ENCODE results near the gene ITGAX. TPM values are rescaled to one million over a fixed set of nuclear protein-coding genes. Genes with fewer than 3 reads are reported as not detected.
A peak's percentile ranks its signal among the peaks of the same experiment; 100 is the strongest.

ITGAX gene
- total RNA-seq, 1 donor, result 0.36 TPM

GRCh38 chr16:31382485-31383161 lies 27.6 kb downstream of the ITGAX start:
- H2AFZ ChIP-seq (ENCODE audit: low read length), result no peak overlapping the region
- no peak overlapping the region for H3K4me3 ChIP-seq (ENCODE audit: insufficient read depth, low read length)
- TF ChIP-seq CTCF (IDR thresholded peaks at IDR 0.05; ENCODE audit: extremely low read depth, low read depth, low read length), result peak; percentile 70
- no peak overlapping the region for H3K4me2 ChIP-seq (ENCODE audit: insufficient read depth, low read length)
- no peaks in the 10 kb centered on the region for H3K9me3 ChIP-seq (ENCODE audit: low read depth, low read length)
- peak; percentile 96 for DNase-seq (ENCODE audit: insufficient read length, low spot score, missing footprints)
- peaks cover 9% of the 10 kb centered on the region for H3K27me3 ChIP-seq (ENCODE audit: insufficient read depth, low read length)
- H3K79me2 ChIP-seq (ENCODE audit: insufficient read depth, low read length), result no peaks in the 10 kb centered on the region
- peaks cover 9% of the 10 kb centered on the region for H3K4me1 ChIP-seq (ENCODE audit: insufficient read depth, low read length)
- H3K27ac ChIP-seq (ENCODE audit: low read depth, low read length), result no peak overlapping the region
- H3K36me3 ChIP-seq (ENCODE audit: insufficient read depth, low read length), result no peaks in the 10 kb centered on the region
- no peaks in the 10 kb centered on the region for H4K20me1 ChIP-seq (ENCODE audit: insufficient read depth, low read length)

GRCh38 chr16:31385680-31386079 lies 30.7 kb downstream of the ITGAX start:
- H3K27ac ChIP-seq (ENCODE audit: low read depth, low read length), result no peak overlapping the region
- H4K20me1 ChIP-seq (ENCODE audit: insufficient read depth, low read length), result no peaks in the 10 kb centered on the region
- TF ChIP-seq CTCF (IDR thresholded peaks at IDR 0.05; ENCODE audit: extremely low read depth, low read depth, low read length), result no peak
- DNase-seq (ENCODE audit: insufficient read length, low spot score, missing footprints), result no peak
- H3K36me3 ChIP-seq (ENCODE audit: insufficient read depth, low read length), result no peaks in the 10 kb centered on the region
- peaks cover 9% of the 10 kb centered on the region for H3K27me3 ChIP-seq (ENCODE audit: insufficient read depth, low read length)
- H2AFZ ChIP-seq (ENCODE audit: low read length), result no peak overlapping the region
- no peaks in the 10 kb centered on the region for H3K9me3 ChIP-seq (ENCODE audit: low read depth, low read length)
- no peak overlapping the region for H3K4me2 ChIP-seq (ENCODE audit: insufficient read depth, low read length)
- no peaks in the 10 kb centered on the region for H3K79me2 ChIP-seq (ENCODE audit: insufficient read depth, low read length)
- H3K4me1 ChIP-seq (ENCODE audit: insufficient read depth, low read length), result peaks cover 9% of the 10 kb centered on the region
- no peak overlapping the region for H3K4me3 ChIP-seq (ENCODE audit: insufficient read depth, low read length)

- peak overlapping the region; percentile 9 for H3K4me2 ChIP-seq (ENCODE audit: insufficient read depth, low read length)
- H3K4me3 ChIP-seq (ENCODE audit: insufficient read depth, low read length), result no peak overlapping the region
- no peaks in the 10 kb centered on the region for H3K79me2 ChIP-seq (ENCODE audit: insufficient read depth, low read length)
- peaks cover 9% of the 10 kb centered on the region for H3K4me1 ChIP-seq (ENCODE audit: insufficient read depth, low read length)
- no peaks in the 10 kb centered on the region for H4K20me1 ChIP-seq (ENCODE audit: insufficient read depth, low read length)
- no peaks in the 10 kb centered on the region for H3K36me3 ChIP-seq (ENCODE audit: insufficient read depth, low read length)
- no peak for DNase-seq (ENCODE audit: insufficient read length, low spot score, missing footprints)
- no peak for TF ChIP-seq CTCF (IDR thresholded peaks at IDR 0.05; ENCODE audit: extremely low read depth, low read depth, low read length)
- H2AFZ ChIP-seq (ENCODE audit: low read length), result no peak overlapping the region
- peaks cover 6% of the 10 kb centered on the region for H3K27me3 ChIP-seq (ENCODE audit: insufficient read depth, low read length)
- H3K9me3 ChIP-seq (ENCODE audit: low read depth, low read length), result no peaks in the 10 kb centered on the region
- no peak overlapping the region for H3K27ac ChIP-seq (ENCODE audit: low read depth, low read length)
Observed at GRCh38 chr16:31386157-31386984, 31.4 kb downstream of the ITGAX start.

GRCh38 chr16:31388535-31388934 lies 33.6 kb downstream of the ITGAX start:
- Histone ChIP-seq H3K4me3 (ENCODE audit: insufficient read depth, low read length) (no peak overlapping the region), H4K20me1 (ENCODE audit: insufficient read depth, low read length) (no peaks in the 10 kb centered on the region), H3K27ac (ENCODE audit: low read depth, low read length) (no peak overlapping the region), H3K4me1 (ENCODE audit: insufficient read depth, low read length) (peaks cover 9% of the 10 kb centered on the region), H3K27me3 (ENCODE audit: insufficient read depth, low read length) (peaks cover 6% of the 10 kb centered on the region), H3K9me3 (ENCODE audit: low read depth, low read length) (no peaks in the 10 kb centered on the region), H3K79me2 (ENCODE audit: insufficient read depth, low read length) (no peaks in the 10 kb centered on the region), H3K36me3 (ENCODE audit: insufficient read depth, low read length) (no peaks in the 10 kb centered on the region), H3K4me2 (ENCODE audit: insufficient read depth, low read length) (no peak overlapping the region), H2AFZ (ENCODE audit: low read length) (no peak overlapping the region)
- no peak for DNase-seq (ENCODE audit: insufficient read length, low spot score, missing footprints)
- no peak for TF ChIP-seq CTCF (IDR thresholded peaks at IDR 0.05; ENCODE audit: extremely low read depth, low read depth, low read length)

All from osteoblast (primary cell).